Psoas muscle (tissue), 8 donors: ENCODE results near the gene KERA. TPM values are rescaled to one million over a fixed set of nuclear protein-coding genes. Genes with fewer than 3 reads are reported as not detected.

ENCODE experiments used
- ATAC-seq, 4 donors: fragments of 200-7000 bp; cut with Tn5 transposase; one replicate each; pipeline ENCODE4 v1.9.1; 2020; ENCODE audit warnings: moderate library complexity in 3 of 4, mild to moderate bottlenecking in 2 of 4
- DNase-seq, 2 donors: peaks; one replicate each; pipeline ENCODE4 v3.0.0-alpha.2; 2020
- H3K27ac ChIP-seq: fragments of 200-600 bp; one replicate; pipeline ENCODE4 v1.8.0; 2022
- H3K27me3 ChIP-seq, 3 donors: fragments of 200-600 bp in 1 of 3; one replicate each; pipeline versions ENCODE4 v1.6.1 to v1.8.0; 2013 to 2022; ENCODE audit warnings: low read length in 2 of 3, mild to moderate bottlenecking in 2 of 3, moderate library complexity in 1 of 3; ENCODE audit not compliant: insufficient read depth in 3 of 3
- H3K36me3 ChIP-seq, 2 donors: fragments of 200-600 bp in 1 of 2; one replicate each; pipeline versions ENCODE4 v1.6.1 to v1.8.0; 2013 to 2022; ENCODE audit warnings: low read depth in 1 of 2, mild to moderate bottlenecking in 1 of 2, moderate library complexity in 1 of 2; ENCODE audit not compliant: insufficient read depth in 1 of 2
- H3K4me1 ChIP-seq: fragments of 200-600 bp; one replicate; pipeline ENCODE4 v1.8.0; 2022
- H3K4me3 ChIP-seq: fragments of 200-600 bp; one replicate; pipeline ENCODE4 v1.8.0; 2022; ENCODE audit warnings: mild to moderate bottlenecking
- H3K9me3 ChIP-seq: fragments of 200-600 bp; one replicate; pipeline ENCODE4 v1.8.0; 2022
- WGBS, 3 donors: extraction: QIAGEN DNeasy Blood & Tissue Kit; methylation state at CpG; one replicate each; pipeline versions ENCODE4 v1.1.6 to v1.1.7; 2013; 5-methylcytosine and 5-hydroxymethylcytosine counted together
- intact Hi-C, 2 donors: fragments of 100-400 bp; cut with DNase I; formaldehyde crosslinking; loops; one replicate each; pipeline versions ENCODE4 v1.11.0 to v1.14.2; 2022
- polyA plus RNA-seq, 3 donors: library from polyadenylated mRNA; stranded (reverse); fragments of 200-250 nt; gene quantifications; one replicate each; pipeline ENCODE4 v1.2.3, GENCODE V29; 2013
- total RNA-seq, 4 donors: library from RNA; stranded (reverse); fragmentation: NEBNext Ultra II Directional in 2 of 4; extraction: Animal tissue kit (Norgen Biotek cat#: 25700) in 2 of 4; gene quantifications; one replicate each; pipeline versions ENCODE4 v1.2.1 to v1.2.4, GENCODE V29; 2021 to 2023
- TF ChIP-seq, protein P1 (sequence below): fragments of 200-600 bp; IDR thresholded peaks from one replicate; pipeline ENCODE4 v1.8.0; 2022; ENCODE audit warnings: antibody characterized with exemption
- donor health status: healthy with polysubstance abuse.
- donor health status: DM: no; HTN: no; CAD: no; lungs with moderate emphysema.
- donor health status: Bipolar disorder and iron deficiency.
- donor health status: healthy.
- donor health status: DM: yes; HTN: yes; CAD: no.
- donor health status: DM: no; HTN: no; CAD: no.
- donor health status: DM: no; HTN: no; CAD: no.
- donor health status: DM: yes; HTN: yes; CAD: no.

KERA gene
- total and polyA plus RNA-seq, 7 donors: 0.17 TPM; not detected in 6

DNA sequence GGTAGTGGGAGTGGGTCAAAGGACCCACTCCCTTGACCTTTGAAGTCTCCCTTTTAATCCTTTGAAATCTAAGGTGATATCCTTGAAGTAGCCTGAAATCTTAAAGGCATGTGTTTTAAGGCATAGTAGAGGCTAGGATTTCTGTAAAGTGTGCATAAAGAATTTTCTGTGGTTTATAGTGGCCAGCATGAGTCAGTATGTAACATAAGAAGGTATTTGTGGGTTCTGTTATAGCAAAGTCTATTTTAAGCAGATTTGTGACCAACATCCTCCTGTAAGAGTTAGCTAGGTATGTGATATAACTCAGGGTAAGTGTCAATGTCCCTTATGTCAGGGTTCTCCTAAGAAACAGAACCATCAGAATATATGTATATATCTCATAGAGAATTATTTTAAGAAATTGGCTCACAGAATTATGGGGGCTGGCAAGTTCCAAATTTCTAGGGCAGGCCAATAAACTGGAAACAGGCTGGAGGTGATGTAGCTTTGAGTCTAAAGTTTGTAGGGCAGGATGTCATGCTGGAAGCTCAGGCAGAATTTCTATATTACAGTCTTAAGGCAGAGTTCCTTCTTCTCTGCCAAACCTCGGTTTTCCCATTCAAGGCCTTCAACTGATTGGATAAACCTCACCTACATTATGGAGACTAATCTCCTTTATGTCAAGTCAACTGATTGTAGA is 34.4 kb downstream of the KERA start:
- WGBS, 3 donors: 56 to 58% (median 57%) methylated on average over 1 of the region's 1 CpG
- TF ChIP-seq, protein P1, sequence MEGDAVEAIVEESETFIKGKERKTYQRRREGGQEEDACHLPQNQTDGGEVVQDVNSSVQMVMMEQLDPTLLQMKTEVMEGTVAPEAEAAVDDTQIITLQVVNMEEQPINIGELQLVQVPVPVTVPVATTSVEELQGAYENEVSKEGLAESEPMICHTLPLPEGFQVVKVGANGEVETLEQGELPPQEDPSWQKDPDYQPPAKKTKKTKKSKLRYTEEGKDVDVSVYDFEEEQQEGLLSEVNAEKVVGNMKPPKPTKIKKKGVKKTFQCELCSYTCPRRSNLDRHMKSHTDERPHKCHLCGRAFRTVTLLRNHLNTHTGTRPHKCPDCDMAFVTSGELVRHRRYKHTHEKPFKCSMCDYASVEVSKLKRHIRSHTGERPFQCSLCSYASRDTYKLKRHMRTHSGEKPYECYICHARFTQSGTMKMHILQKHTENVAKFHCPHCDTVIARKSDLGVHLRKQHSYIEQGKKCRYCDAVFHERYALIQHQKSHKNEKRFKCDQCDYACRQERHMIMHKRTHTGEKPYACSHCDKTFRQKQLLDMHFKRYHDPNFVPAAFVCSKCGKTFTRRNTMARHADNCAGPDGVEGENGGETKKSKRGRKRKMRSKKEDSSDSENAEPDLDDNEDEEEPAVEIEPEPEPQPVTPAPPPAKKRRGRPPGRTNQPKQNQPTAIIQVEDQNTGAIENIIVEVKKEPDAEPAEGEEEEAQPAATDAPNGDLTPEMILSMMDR: no peak

DNA sequence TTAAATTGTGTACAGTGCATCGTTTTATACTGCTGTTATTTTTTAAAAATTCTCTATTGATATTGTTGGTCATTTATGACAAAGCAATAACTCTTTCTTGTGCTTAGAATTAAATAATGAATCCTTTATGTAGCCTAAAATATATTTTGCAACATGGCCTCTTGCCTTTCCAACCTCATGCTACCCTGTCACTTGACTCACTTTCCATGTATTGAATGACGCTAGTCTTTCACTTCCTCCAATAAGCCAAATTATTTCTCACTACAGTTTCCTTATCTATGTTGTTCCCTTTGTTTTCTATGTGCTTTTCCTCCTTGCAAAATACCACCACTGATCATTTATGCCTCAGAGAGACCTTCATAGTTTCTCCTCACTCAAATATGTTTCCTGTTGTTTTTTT is 36.7 kb downstream of the KERA start:
- WGBS, 3 donors: 87 to 90% (median 89%) methylated on average over 2 of the region's 2 CpGs
- ATAC-seq (no peak), DNase-seq (no peak)
- Histone ChIP-seq H3K4me3 (no peak overlapping the region), H3K9me3 (no peaks in the 10 kb centered on the region), H3K4me1 (no peaks in the 10 kb centered on the region), H3K27ac (no peak overlapping the region), H3K27me3 (no peaks in the 10 kb centered on the region), H3K36me3 (no peaks in the 10 kb centered on the region)
- TF ChIP-seq, protein P1: no peak
- intact Hi-C loops: no loop called here

More for the DNA sequence above, 34.4 kb downstream of the KERA start:
- Histone ChIP-seq H3K4me1 (no peaks in the 10 kb centered on the region), H3K4me3 (no peak overlapping the region), H3K27ac (no peak overlapping the region), H3K9me3 (no peaks in the 10 kb centered on the region), H3K27me3 (no peaks in the 10 kb centered on the region), H3K36me3 (no peaks in the 10 kb centered on the region)
- ATAC-seq (no peak), DNase-seq (no peak)
- intact Hi-C loops: no loop called here

DNA sequence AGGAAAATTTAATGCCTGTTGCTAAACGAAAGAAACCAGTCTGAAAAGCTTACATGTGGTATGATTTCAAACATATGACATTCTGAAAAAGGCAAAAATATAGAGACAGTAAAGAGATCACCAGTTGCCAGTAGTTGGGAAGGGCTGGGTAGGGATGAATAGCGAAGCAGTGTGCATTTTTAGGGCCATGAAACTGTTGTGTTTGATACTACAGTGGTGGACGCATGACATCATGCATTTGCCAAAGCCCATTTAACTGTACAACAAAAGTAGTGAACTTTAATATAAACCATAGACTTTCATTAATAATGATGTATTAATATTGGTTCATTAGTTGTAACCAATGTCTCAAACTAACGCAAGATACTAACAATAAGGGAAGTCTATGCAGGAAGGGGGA is 38.4 kb downstream of the KERA start:
- 95 to 96% (median 95%) methylated on average over 4 of the region's 4 CpGs for WGBS, 3 donors
- Histone ChIP-seq H3K36me3 (no peaks in the 10 kb centered on the region), H3K9me3 (no peaks in the 10 kb centered on the region), H3K27ac (no peak overlapping the region), H3K4me1 (no peaks in the 10 kb centered on the region), H3K27me3 (no peaks in the 10 kb centered on the region), H3K4me3 (no peak overlapping the region)
- intact Hi-C loops: no loop called here
- TF ChIP-seq, protein P1: no peak
- no peak for ATAC-seq
- no peak for DNase-seq

DNA sequence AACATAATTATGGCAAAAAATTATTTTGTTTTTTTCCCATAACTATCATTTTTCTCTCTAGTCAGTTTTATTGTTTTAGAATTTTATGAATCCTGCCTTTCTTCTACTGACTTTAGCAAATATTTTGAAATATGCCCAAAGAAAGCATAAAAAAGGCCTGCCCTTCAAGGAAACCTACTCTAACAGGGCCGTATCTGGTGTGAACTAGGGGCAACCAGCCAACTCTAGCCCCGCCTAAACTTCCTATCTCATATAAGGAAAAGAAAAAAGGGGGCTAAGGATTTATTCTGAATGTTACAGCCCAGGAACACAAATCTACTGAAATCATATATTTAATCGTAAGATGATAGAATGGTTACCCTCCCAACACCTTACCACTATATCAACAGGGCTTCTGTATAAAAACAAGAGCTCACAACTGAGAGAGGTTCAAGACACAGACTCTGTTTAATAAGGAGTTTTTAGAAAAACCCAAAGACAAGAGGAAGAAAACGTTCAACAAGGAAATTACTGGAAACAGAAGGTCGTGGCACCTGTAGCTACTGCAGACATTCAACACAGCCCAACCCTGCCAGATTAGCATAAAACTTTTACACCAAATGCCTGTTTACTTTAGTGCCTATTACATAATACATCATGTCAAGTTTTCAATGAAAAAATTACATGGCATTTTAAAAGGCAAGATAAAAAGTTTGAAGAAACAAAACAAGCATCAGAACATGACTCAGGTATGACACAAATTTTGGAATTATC is 40.1 kb downstream of the KERA start:
- intact Hi-C loops: no loop called here
- TF ChIP-seq, protein P1: no peak
- Histone ChIP-seq H3K9me3 (no peaks in the 10 kb centered on the region), H3K36me3 (no peaks in the 10 kb centered on the region), H3K27ac (no peak overlapping the region), H3K4me1 (no peaks in the 10 kb centered on the region), H3K27me3 (no peaks in the 10 kb centered on the region), H3K4me3 (no peak overlapping the region)
- 56 to 61% (median 57%) methylated on average over 5 of the region's 5 CpGs for WGBS, 3 donors
- no peak for ATAC-seq
- DNase-seq: peak; percentile 11 to 47
